ENCODE data around the gene BTD.

GRCh38 chr3:15633766-15634598 is 32.4 kb downstream of the BTD start:
- no peak for TF ChIP-seq POLR2A (IDR thresholded peaks at IDR 0.05)
- TF ChIP-seq, protein P1, sequence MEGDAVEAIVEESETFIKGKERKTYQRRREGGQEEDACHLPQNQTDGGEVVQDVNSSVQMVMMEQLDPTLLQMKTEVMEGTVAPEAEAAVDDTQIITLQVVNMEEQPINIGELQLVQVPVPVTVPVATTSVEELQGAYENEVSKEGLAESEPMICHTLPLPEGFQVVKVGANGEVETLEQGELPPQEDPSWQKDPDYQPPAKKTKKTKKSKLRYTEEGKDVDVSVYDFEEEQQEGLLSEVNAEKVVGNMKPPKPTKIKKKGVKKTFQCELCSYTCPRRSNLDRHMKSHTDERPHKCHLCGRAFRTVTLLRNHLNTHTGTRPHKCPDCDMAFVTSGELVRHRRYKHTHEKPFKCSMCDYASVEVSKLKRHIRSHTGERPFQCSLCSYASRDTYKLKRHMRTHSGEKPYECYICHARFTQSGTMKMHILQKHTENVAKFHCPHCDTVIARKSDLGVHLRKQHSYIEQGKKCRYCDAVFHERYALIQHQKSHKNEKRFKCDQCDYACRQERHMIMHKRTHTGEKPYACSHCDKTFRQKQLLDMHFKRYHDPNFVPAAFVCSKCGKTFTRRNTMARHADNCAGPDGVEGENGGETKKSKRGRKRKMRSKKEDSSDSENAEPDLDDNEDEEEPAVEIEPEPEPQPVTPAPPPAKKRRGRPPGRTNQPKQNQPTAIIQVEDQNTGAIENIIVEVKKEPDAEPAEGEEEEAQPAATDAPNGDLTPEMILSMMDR (IDR thresholded peaks at IDR 0.05): no peak

All from esophagus squamous epithelium (tissue), 4 donors.